RWPE2 (cell line): ENCODE measurements around the gene KIF26B.
A peak's percentile ranks its signal among the peaks of the same experiment; 100 is the strongest.

Source experiments
- ATAC-seq: fragments of 200-7000 bp; cut with Tn5 transposase; 3 replicates; pipeline ENCODE4 v1.9.1; 2021; ENCODE audit warnings: low read depth
- DNase-seq: peaks from one replicate; pipeline ENCODE4 v3.0.0-alpha.2; 2020; ENCODE audit warnings: low spot score
- H3K27ac ChIP-seq: fragments of 450-650 bp; 2 replicates; pipeline ENCODE4 v1.5.1; 2017; ENCODE audit warnings: mild to moderate bottlenecking; ENCODE audit not compliant: poor library complexity, severe bottlenecking
- H3K27me3 ChIP-seq: fragments of 250-450 bp; sonication (Bioruptor Pico); 2 replicates; pipeline ENCODE4 v1.5.1; 2021; ENCODE audit warnings: mild to moderate bottlenecking, moderate library complexity; ENCODE audit not compliant: insufficient read depth, poor library complexity, severe bottlenecking
- H3K36me3 ChIP-seq: fragments of 250-450 bp; sonication (Bioruptor Pico); 2 replicates; pipeline ENCODE4 v1.5.1; 2020; ENCODE audit warnings: low read depth, mild to moderate bottlenecking, moderate library complexity
- H3K4me1 ChIP-seq: fragments of 250-450 bp; sonication (Bioruptor Pico); 2 replicates; pipeline ENCODE4 v1.5.1; 2021; ENCODE audit warnings: mild to moderate bottlenecking, moderate library complexity; ENCODE audit not compliant: insufficient read depth, poor library complexity, severe bottlenecking
- H3K4me3 ChIP-seq: fragments of 250-450 bp; sonication (Bioruptor Pico); 2 replicates; pipeline ENCODE4 v1.5.1; 2021; ENCODE audit warnings: mild to moderate bottlenecking, moderate library complexity; ENCODE audit not compliant: severe bottlenecking
- H3K9me3 ChIP-seq: fragments of 250-450 bp; sonication (Bioruptor Pico); 2 replicates; pipeline ENCODE4 v1.5.1; 2021; ENCODE audit warnings: mild to moderate bottlenecking, moderate library complexity; ENCODE audit not compliant: severe bottlenecking
- CTCF ChIP-seq: fragments of 450-650 bp; IDR thresholded peaks from one replicate; pipeline ENCODE4 v1.5.1; 2017; ENCODE audit warnings: mild to moderate bottlenecking, moderate library complexity; ENCODE audit not compliant: poor library complexity, severe bottlenecking

KIF26B gene

GRCh38 chr1:245155272-245156040, 671 bp downstream of the KIF26B start:
- no peak for DNase-seq
- H3K9me3 ChIP-seq: no peaks in the 10 kb centered on the region
- TF ChIP-seq CTCF: no peak
- no peak overlapping the region for H3K27ac ChIP-seq
- no peaks in the 10 kb centered on the region for H3K36me3 ChIP-seq
- peaks cover 35% of the 10 kb centered on the region for H3K27me3 ChIP-seq
- peak; percentile 17; the same call in 1 of the 3 replicates for ATAC-seq
- no peaks in the 10 kb centered on the region for H3K4me1 ChIP-seq
- H3K4me3 ChIP-seq: peak overlapping the region; percentile 37

GRCh38 chr1:245156041-245156735, 1.4 kb downstream of the KIF26B start:
- peak; percentile 85 for ATAC-seq
- Histone ChIP-seq H3K27me3 (peaks cover 35% of the 10 kb centered on the region), H3K36me3 (no peaks in the 10 kb centered on the region), H3K27ac (no peak overlapping the region), H3K4me1 (no peaks in the 10 kb centered on the region), H3K4me3 (peak overlapping the region; percentile 37), H3K9me3 (no peaks in the 10 kb centered on the region)
- DNase-seq: peak; percentile 76
- peak; percentile 67 for TF ChIP-seq CTCF

GRCh38 chr1:245156736-245157505, 2.1 kb downstream of the KIF26B start:
- no peaks in the 10 kb centered on the region for H3K36me3 ChIP-seq
- ATAC-seq (no peak), DNase-seq (no peak)
- H3K27ac ChIP-seq: no peak overlapping the region
- H3K4me1 ChIP-seq: no peaks in the 10 kb centered on the region
- peaks cover 35% of the 10 kb centered on the region for H3K27me3 ChIP-seq
- peak; percentile 23 for TF ChIP-seq CTCF
- peak overlapping the region; percentile 37 for H3K4me3 ChIP-seq
- H3K9me3 ChIP-seq: no peaks in the 10 kb centered on the region

- no peaks in the 10 kb centered on the region for H3K4me1 ChIP-seq
- H3K36me3 ChIP-seq: no peaks in the 10 kb centered on the region
- no peak overlapping the region for H3K27ac ChIP-seq
- peaks cover 23% of the 10 kb centered on the region for H3K27me3 ChIP-seq
- DNase-seq (no peak), ATAC-seq (no peak)
- no peaks in the 10 kb centered on the region for H3K9me3 ChIP-seq
- no peak for TF ChIP-seq CTCF
- H3K4me3 ChIP-seq: no peak overlapping the region
Measured at GRCh38 chr1:245158913-245159312, 4.1 kb downstream of the KIF26B start.
